Caco-2 (cell line): ENCODE results near the gene C1S. TPM values are rescaled to one million over a fixed set of nuclear protein-coding genes. Genes with fewer than 3 reads are reported as not detected.

Experiments used
- BruUV-seq: library from RNA; stranded (reverse); fragments of 400-500 nt; replicated peaks from 2 replicates; lab custom pipeline; 2021; lab: Mats Ljungman, UMichigan
- CTCF ChIA-PET: fragments of 300-600 bp; sonication (Branson Sonifier 250); formaldehyde crosslinking; loops from one replicate; lab custom pipeline; 2022; ENCODE audit warnings: antibody characterized with exemption; lab: Charles Lee
- POLR2A ChIA-PET: fragments of 300-600 bp; sonication (Branson Sonifier 250); formaldehyde crosslinking; loops from one replicate; lab custom pipeline; 2022; ENCODE audit warnings: antibody characterized with exemption; lab: Charles Lee
- DNase-seq, 2 experiments: peaks; one replicate each; pipeline versions ENCODE4 v3.0.0 to v3.0.0-alpha.2; 2020 to 2022
- H3K27me3 ChIP-seq: replicated peaks from 2 replicates; pipeline ENCODE4 v1.6.0; 2011; ENCODE audit warnings: low read length; ENCODE audit not compliant: control insufficient read depth, insufficient read depth
- H3K36me3 ChIP-seq: 2 replicates; pipeline ENCODE4 v1.5.1; 2011; ENCODE audit warnings: low read length; ENCODE audit not compliant: control insufficient read depth, insufficient read depth
- H3K4me1 ChIP-seq: fragments of 250-450 bp; sonication (Bioruptor Pico); 2 replicates; pipeline ENCODE4 v1.5.1; 2020; ENCODE audit warnings: mild to moderate bottlenecking
- H3K4me3 ChIP-seq: 2 replicates; pipeline ENCODE4 v1.5.1; 2011; ENCODE audit warnings: low read depth, mild to moderate bottlenecking, control low read depth, low read length
- H3K9me3 ChIP-seq: fragments of 250-450 bp; sonication (Bioruptor Pico); 2 replicates; pipeline ENCODE4 v1.5.1; 2020; ENCODE audit warnings: mild to moderate bottlenecking, moderate library complexity
- H3K27ac Mint-ChIP-seq: one replicate; pipeline ENCODE4 v1.8.0; 2022; ENCODE audit warnings: mixed read lengths; ENCODE audit not compliant: unreplicated experiment
- H3K27me3 Mint-ChIP-seq: one replicate; pipeline ENCODE4 v1.8.0; 2022; ENCODE audit warnings: mixed read lengths; ENCODE audit not compliant: insufficient read depth, unreplicated experiment
- H3K36me3 Mint-ChIP-seq: one replicate; pipeline ENCODE4 v1.8.0; 2022; ENCODE audit warnings: mild to moderate bottlenecking, mixed read lengths; ENCODE audit not compliant: insufficient read depth, unreplicated experiment
- H3K4me1 Mint-ChIP-seq: one replicate; pipeline ENCODE4 v1.8.0; 2022; ENCODE audit warnings: low read depth, mixed read lengths; ENCODE audit not compliant: unreplicated experiment
- H3K4me3 Mint-ChIP-seq: one replicate; pipeline ENCODE4 v1.8.0; 2022; ENCODE audit warnings: mild to moderate bottlenecking, moderate library complexity, mixed read lengths; ENCODE audit not compliant: unreplicated experiment
- H3K9me3 Mint-ChIP-seq: one replicate; pipeline ENCODE4 v1.8.0; 2022; ENCODE audit warnings: mixed read lengths; ENCODE audit not compliant: unreplicated experiment
- intact Hi-C: fragments of 100-400 bp; cut with micrococcal nuclease; formaldehyde crosslinking; loops from one replicate; pipeline ENCODE4 v1.10.0; 2022; ENCODE audit not compliant: unreplicated experiment
- total RNA-seq: library from RNA; stranded (reverse); gene quantifications from 2 replicates; pipeline ENCODE4 v1.2.3, GENCODE V29; 2022
- TF ChIP-seq, protein P1 (sequence below), 2 experiments: fragments of 200-600 bp in 1 of 2; IDR thresholded peaks; 1 replicate in 1 of 2; 2 replicates in 1 of 2; pipeline versions ENCODE4 v1.5.1 to v1.8.0; 2011 to 2022; ENCODE audit warnings: antibody characterized with exemption in 1 of 2, control low read depth in 1 of 2, inconsistent platforms in 1 of 2, low read depth in 1 of 2, low read length in 1 of 2, mild to moderate bottlenecking in 1 of 2, moderate library complexity in 1 of 2; ENCODE audit not compliant: insufficient read depth in 1 of 2, severe bottlenecking in 1 of 2, unreplicated experiment in 1 of 2

Gene C1S
- total RNA-seq, 1 experiment from 2014 or later = 6.1 TPM

GRCh38 chr12:7068994-7069346 lies 8.5 kb downstream of the C1S start:
- BruUV-seq = no TSS peak
- H3K36me3 Mint-ChIP-seq = no peaks in the 10 kb centered on the region
- H3K4me1 Mint-ChIP-seq = peaks cover 16% of the 10 kb centered on the region
- Histone ChIP-seq H3K9me3 (no peaks in the 10 kb centered on the region), H3K27me3 (no peaks in the 10 kb centered on the region), H3K36me3 (no peaks in the 10 kb centered on the region), H3K4me1 (peaks cover 10% of the 10 kb centered on the region; the same call in 1 of the 2 replicates), H3K4me3 (no peak overlapping the region)
- H3K27me3 Mint-ChIP-seq = no peaks in the 10 kb centered on the region
- no peaks in the 10 kb centered on the region for H3K9me3 Mint-ChIP-seq
- TF ChIP-seq, protein P1, sequence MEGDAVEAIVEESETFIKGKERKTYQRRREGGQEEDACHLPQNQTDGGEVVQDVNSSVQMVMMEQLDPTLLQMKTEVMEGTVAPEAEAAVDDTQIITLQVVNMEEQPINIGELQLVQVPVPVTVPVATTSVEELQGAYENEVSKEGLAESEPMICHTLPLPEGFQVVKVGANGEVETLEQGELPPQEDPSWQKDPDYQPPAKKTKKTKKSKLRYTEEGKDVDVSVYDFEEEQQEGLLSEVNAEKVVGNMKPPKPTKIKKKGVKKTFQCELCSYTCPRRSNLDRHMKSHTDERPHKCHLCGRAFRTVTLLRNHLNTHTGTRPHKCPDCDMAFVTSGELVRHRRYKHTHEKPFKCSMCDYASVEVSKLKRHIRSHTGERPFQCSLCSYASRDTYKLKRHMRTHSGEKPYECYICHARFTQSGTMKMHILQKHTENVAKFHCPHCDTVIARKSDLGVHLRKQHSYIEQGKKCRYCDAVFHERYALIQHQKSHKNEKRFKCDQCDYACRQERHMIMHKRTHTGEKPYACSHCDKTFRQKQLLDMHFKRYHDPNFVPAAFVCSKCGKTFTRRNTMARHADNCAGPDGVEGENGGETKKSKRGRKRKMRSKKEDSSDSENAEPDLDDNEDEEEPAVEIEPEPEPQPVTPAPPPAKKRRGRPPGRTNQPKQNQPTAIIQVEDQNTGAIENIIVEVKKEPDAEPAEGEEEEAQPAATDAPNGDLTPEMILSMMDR (IDR thresholded peaks at IDR 0.05; ENCODE audit: insufficient read depth in 1 of 2, low read depth in 1 of 2, low read length in 1 of 2, severe bottlenecking in 1 of 2, unreplicated experiment in 1 of 2) = no peak
- no peak overlapping the region for H3K27ac Mint-ChIP-seq
- H3K4me3 Mint-ChIP-seq = no peak overlapping the region
- CTCF ChIA-PET = interaction anchor here (0.9 to 1.4 kb wide), 2 partner anchors 40 to 107 kb away, joined by 3 to 6 read pairs; partner anchors contain the start of gene C1RL
- no peak for DNase-seq
- intact Hi-C loops = no loop called here
- POLR2A ChIA-PET = interaction anchor here (0.5 to 0.8 kb wide), 3 partner anchors 11 to 771 kb away, joined by 3 read pairs; no protein-coding TSS in a partner anchor

DNA sequence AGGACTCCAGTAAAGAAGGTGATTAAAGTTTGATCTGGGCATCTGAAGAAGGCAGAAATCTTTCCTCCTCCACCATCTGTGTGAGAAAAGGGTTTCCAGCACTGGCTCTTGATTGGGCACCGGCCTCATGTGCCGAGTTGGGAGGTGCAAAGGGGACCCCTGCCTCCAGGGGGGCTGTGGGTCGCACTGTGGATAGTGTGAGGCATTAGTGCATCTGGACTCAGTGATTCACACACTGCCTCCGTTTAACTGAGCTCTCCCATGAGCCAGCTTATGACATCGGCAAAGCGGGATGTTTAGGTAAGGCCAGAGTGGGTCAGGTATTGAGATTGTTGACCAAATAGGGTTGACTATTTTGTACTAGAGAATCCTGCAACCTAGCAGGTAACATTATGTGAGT lies 8.9 kb downstream of the C1S start:
- Histone ChIP-seq H3K4me1 (peaks cover 10% of the 10 kb centered on the region; the same call in 1 of the 2 replicates), H3K4me3 (no peak overlapping the region), H3K9me3 (no peaks in the 10 kb centered on the region), H3K36me3 (no peaks in the 10 kb centered on the region), H3K27me3 (no peaks in the 10 kb centered on the region)
- peaks cover 16% of the 10 kb centered on the region for H3K4me1 Mint-ChIP-seq
- no peak overlapping the region for H3K27ac Mint-ChIP-seq
- POLR2A ChIA-PET = interaction anchor here (0.5 to 0.8 kb wide), 3 partner anchors 11 to 771 kb away, joined by 3 read pairs; no protein-coding TSS in a partner anchor
- H3K4me3 Mint-ChIP-seq = no peak overlapping the region
- intact Hi-C loops = no loop called here
- BruUV-seq = no TSS peak
- CTCF ChIA-PET = interaction anchor here (0.6 to 1.4 kb wide), 3 partner anchors 26 to 107 kb away, joined by 3 to 6 read pairs (median 5); partner anchors contain the start of gene C1RL
- no peaks in the 10 kb centered on the region for H3K36me3 Mint-ChIP-seq
- no peak for DNase-seq
- H3K9me3 Mint-ChIP-seq = no peaks in the 10 kb centered on the region
- TF ChIP-seq, protein P1 (IDR thresholded peaks at IDR 0.05; ENCODE audit: insufficient read depth in 1 of 2, low read depth in 1 of 2, low read length in 1 of 2, severe bottlenecking in 1 of 2, unreplicated experiment in 1 of 2) = no peak
- H3K27me3 Mint-ChIP-seq = no peaks in the 10 kb centered on the region

DNA sequence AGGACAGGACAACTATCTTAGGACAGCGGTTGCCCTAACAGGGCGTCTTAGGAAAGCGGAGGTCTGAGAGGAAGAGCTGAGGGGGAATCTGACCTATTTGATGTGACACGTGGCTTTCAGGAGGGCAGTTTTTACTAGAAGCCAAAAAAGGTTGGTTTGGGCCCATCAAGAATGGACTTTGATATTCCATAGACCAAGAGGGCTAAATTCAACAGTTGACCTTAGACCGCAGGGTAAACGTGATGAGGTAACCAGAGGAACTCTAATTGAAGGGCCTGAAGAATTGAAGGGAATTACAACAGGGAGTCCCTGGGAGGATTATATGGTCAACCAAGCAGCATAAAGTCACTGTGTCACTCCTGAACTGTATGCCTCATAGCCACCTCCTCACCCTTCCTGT lies 11.5 kb downstream of the C1S start:
- no peaks in the 10 kb centered on the region for H3K9me3 Mint-ChIP-seq
- no TSS peak for BruUV-seq
- Histone ChIP-seq H3K27me3 (no peaks in the 10 kb centered on the region), H3K4me1 (peaks cover 10% of the 10 kb centered on the region; the same call in 1 of the 2 replicates), H3K9me3 (no peaks in the 10 kb centered on the region), H3K36me3 (no peaks in the 10 kb centered on the region), H3K4me3 (no peak overlapping the region)
- TF ChIP-seq, protein P1 (IDR thresholded peaks at IDR 0.05; ENCODE audit: insufficient read depth in 1 of 2, low read depth in 1 of 2, low read length in 1 of 2, severe bottlenecking in 1 of 2, unreplicated experiment in 1 of 2) = no peak
- no peaks in the 10 kb centered on the region for H3K27me3 Mint-ChIP-seq
- ChIA-PET POLR2A (no interaction called here), CTCF (interaction anchor here (1.1 kb wide), 1 partner anchor 16 kb away, joined by 3 read pairs; no protein-coding TSS in a partner anchor)
- intact Hi-C loops = no loop called here
- H3K36me3 Mint-ChIP-seq = no peaks in the 10 kb centered on the region
- no peak for DNase-seq
- no peak overlapping the region for H3K27ac Mint-ChIP-seq
- H3K4me3 Mint-ChIP-seq = no peak overlapping the region
- peaks cover 16% of the 10 kb centered on the region for H3K4me1 Mint-ChIP-seq
